Limb (tissue), 2 donors: ENCODE data around the gene SERPINB6.
"Not testable (repeated sequence)": the region's sequence is repeated elsewhere in the genome, so short reads cannot be mapped to it uniquely, and the experiment has no call there.

Experiments used
- DNase-seq, 2 donors: peaks; one replicate each; pipeline ENCODE4 v3.0.0-alpha.2; 2016; ENCODE audit errors: extremely low spot score in 2 of 2

Gene SERPINB6

GRCh38 chr6:2915150-2915549, 56.2 kb downstream of the SERPINB6 start:
- no peak for DNase-seq

- DNase-seq: no peak
Measured at GRCh38 chr6:2914318-2914660, 57.1 kb downstream of the SERPINB6 start.

DNA sequence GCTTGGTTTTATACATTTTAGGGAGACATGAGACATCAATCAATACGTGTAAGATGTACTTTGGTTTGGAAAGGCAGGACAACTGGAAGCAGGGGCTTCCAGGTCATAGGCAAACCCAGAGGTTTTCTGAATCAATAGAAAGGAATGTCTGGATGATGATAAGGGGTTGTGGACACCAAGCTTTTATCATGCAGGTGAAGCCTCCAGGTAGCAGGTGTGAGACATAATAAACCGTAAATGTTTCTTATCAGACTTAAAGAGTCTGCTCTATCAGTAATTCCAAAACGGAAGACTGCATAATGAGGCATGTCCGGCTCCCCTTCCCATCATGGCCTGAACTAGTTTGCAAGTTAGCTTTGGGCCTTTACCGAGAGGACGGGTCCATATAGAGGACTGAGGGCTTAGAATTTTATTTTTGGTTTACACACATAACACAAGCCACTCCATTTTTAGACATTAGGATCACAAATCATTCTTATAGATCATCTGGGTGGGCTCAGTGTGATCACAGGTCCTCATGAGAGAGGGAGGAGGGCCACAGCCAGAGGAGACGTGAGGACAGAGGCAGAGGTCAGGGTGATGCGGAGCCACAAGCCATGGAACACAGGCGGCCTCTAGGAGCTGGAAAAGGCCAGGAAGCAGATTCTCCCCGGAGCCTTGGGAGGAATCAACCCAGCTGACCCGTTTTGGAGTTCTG, 57.6 kb downstream of the SERPINB6 start:
- no peak for DNase-seq

DNA sequence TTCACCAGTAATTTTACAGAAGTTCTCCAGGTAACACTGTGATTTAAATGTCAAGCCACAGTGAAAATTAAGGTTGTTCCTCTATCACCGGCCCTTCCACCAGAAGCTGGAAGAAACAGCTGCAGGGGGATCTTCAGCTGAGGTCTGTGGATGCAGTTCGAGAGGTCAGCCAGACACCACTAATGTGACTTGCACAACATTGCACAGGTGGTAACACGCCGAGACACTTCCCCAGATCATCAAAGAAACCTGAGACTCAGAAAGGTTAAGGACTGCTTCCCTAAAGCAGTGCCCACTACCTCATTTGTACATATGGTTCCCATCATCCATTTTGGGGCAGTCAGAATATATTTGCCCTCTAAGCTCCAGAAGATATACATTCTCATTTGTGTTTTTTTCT, 60.2 kb downstream of the SERPINB6 start:
- DNase-seq: no peak

- DNase-seq: no peak
Measured at GRCh38 chr6:2909718-2910117, 61.6 kb downstream of the SERPINB6 start.

DNA sequence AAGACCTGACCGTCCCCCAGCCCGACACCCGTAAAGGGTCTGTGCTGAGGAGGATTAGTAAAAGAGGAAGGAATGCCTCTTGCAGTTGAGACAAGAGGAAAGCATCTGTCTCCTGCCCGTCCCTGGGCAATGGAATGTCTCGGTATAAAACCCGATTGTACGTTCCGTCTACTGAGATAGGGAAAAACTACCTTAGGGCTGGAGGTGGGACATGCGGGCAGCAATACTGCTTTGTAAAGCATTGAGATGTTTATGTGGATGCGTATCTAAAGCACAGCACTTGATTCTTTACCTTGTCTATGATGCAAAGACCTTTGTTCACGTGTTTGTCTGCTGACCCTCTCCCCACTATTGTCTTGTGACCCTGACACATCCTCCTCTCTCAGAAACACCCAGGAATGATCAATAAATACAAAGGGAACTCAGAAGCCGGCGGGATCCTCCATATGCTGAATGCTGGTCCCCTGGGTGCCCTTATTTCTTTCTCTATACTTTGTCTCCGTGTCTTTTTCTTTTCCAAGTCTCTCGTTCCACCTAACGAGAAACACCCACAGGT, 62.2 kb downstream of the SERPINB6 start:
- not testable (repeated sequence) for DNase-seq

GRCh38 chr6:2908516-2908915, 62.9 kb downstream of the SERPINB6 start:
- DNase-seq: not testable (repeated sequence)

DNA sequence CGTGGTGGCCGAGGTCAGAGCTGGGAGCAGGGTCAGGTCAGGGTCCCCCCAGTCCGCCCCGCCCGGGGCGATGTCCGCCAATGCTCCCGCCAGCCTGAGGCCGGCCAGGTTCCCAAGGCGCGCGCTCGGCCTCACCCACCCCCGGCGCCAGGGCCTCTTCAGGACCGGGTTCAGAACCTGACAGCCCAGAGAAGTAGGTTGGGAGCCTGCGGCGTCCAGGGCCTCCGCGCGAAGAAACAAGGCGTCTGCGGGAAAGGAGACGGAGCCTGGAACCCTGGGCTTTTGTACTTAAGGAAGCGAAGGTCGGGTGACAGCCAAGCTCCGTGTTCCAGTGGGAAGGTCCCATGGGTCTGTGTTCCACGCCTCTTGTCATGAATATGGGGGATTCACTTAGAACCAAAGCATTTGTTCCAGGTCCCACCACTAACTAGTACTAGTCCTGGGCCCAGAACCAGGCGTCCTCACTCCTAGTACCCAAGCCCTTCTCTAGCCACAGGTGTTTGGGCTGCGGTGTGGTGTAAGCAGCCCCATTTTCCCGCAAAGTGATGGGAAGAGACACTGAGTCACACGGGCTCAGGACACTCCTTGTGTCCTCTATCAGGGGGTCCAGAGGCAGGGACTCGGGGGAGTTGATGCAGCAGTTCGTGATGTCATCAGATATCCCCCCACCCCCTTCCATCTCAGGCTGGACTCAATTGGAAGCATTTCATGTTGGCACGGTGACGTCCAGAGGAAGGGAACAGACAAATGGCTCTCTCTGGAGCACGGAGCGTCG, 67.8 kb downstream of the SERPINB6 start:
- not testable (repeated sequence) for DNase-seq

GRCh38 chr6:2901645-2902502, 69.5 kb downstream of the SERPINB6 start:
- not testable (repeated sequence) for DNase-seq

GRCh38 chr6:2900821-2901644, 70.3 kb downstream of the SERPINB6 start:
- no peak for DNase-seq

DNA sequence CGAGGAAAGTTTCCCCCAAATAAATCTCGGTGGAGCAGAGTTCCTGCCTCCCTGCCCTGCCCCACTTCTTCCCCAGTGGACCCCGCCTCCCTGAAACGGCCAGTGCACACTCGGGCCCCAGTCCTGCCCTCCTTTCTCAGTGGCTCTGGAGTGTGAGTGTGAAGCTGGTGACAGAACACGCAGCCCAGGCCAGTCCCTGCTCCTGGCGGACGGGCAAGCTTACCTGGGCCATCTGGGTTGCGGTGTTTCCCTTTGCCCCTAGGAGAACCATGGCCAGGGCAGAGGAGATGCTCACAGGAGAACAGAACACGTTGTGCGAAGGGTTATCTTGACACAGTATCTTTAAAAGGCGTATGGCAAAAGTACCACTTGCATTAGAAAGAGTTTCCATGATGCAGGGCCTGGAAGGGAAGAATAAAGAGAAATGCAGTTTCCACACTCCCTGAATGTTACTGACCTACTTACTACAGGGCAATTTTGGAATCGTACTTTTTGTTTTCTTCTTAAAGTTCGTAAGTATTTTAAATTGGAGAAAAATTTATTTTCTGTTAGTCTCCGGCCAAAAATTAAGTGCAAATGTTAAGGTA, 71.1 kb downstream of the SERPINB6 start:
- DNase-seq: no peak

DNA sequence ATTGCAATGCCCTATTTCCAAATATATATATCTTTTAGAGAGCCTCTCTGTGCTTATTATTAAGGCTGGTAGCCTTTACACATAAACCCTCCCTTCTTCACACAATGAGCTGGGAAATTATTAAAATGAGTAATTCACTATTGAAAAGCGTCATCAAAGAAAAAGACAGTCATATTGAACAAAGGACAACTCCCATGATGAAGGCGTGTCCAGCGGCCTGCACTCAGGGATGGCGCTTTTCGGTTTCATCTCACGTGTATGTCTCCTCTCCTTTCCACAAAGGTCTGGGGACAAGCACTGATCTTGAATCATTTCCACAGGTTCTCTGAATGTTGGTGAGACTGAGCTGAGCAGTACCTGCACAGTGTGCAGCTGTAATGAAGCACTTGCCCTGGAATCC, 71.8 kb downstream of the SERPINB6 start:
- no peak for DNase-seq
